Stomach smooth muscle (tissue), 2 donors: ENCODE measurements around the gene CAPN2.
"Not testable (repeated sequence)": the region's sequence is repeated elsewhere in the genome, so short reads cannot be mapped to it uniquely, and the experiment has no call there.

Source experiments
- H3K27ac ChIP-seq: one replicate; pipeline ENCODE4 v1.7.0; 2013; ENCODE audit warnings: mild to moderate bottlenecking, low read length, inconsistent platforms
- H3K27me3 ChIP-seq, 2 donors: one replicate each; pipeline ENCODE4 v1.7.0; 2013; ENCODE audit warnings: low read length in 2 of 2; ENCODE audit not compliant: insufficient read depth in 2 of 2, control insufficient read depth in 1 of 2
- H3K36me3 ChIP-seq, 2 donors: one replicate each; pipeline ENCODE4 v1.7.0; 2013; ENCODE audit warnings: low read length in 2 of 2; ENCODE audit not compliant: control insufficient read depth in 2 of 2, insufficient read depth in 2 of 2
- H3K4me1 ChIP-seq: one replicate; pipeline ENCODE4 v1.7.0; 2013; ENCODE audit warnings: low read length; ENCODE audit not compliant: control insufficient read depth, insufficient read depth
- H3K4me3 ChIP-seq, 2 donors: one replicate each; pipeline ENCODE4 v1.7.0; 2013; ENCODE audit warnings: low read length in 2 of 2
- H3K9ac ChIP-seq, 2 donors: one replicate each; pipeline ENCODE4 v1.7.0; 2013; ENCODE audit warnings: low read length in 2 of 2, mild to moderate bottlenecking in 1 of 2
- H3K9me3 ChIP-seq, 2 donors: one replicate each; pipeline ENCODE4 v1.7.0; 2013; ENCODE audit warnings: low read length in 2 of 2; ENCODE audit not compliant: control insufficient read depth in 2 of 2
- donor health status: healthy.
- donor health status: Pancreatic carcinoma.

CAPN2 gene

DNA sequence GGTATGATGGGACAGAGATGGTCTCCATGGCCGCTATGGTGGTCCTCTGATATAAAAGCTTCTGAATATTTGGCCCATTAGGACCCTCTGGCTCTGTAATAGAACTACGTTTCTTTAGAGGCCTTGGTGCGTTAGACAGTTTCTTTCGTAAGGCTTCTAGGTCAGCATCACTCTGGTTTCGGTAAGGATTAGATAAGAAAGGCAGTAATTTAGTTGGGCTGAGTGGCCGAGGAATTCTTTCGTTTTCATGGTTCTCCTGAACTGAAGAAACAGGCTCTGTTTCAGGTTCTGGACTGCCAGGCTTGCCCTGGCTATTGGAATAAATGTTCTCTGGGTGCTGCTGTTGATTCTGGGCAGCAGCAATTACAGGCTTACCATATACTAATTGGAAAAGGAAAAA, 83.9 kb downstream of the CAPN2 start:
- H3K4me1 ChIP-seq: no peaks in the 10 kb centered on the region
- no peak overlapping the region for H3K4me3 ChIP-seq
- no peak overlapping the region for H3K27ac ChIP-seq
- no peaks in the 10 kb centered on the region for H3K9me3 ChIP-seq
- no peaks in the 10 kb centered on the region for H3K27me3 ChIP-seq
- peaks cover 26 to 31% of the 10 kb centered on the region in 2 donors for H3K36me3 ChIP-seq
- H3K9ac ChIP-seq: no peak overlapping the region

DNA sequence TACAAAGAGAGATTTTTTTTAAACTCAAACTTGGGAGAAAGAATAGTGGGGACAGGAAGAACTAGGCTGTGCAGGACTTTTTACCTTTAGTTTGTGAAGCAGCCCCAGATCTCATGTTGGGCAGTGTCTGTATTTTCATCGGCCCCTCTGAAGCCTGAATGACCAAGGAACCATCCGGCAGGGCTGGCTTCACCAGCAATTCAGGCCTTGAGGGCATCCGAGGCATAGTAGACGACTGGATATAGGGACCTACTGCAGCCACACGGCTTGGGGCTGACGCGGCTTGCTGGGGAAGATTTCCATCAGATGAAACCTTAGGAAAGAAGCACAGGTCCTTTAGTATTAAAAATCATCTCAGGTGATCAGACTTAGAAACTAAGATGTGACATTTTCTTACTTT, 89.7 kb downstream of the CAPN2 start:
- Histone ChIP-seq H3K27me3 (no peaks in the 10 kb centered on the region), H3K4me3 (no peak overlapping the region), H3K9ac (no peak overlapping the region), H3K27ac (no peak overlapping the region), H3K36me3 (peaks cover 45 to 54% of the 10 kb centered on the region in 2 donors), H3K4me1 (no peaks in the 10 kb centered on the region), H3K9me3 (no peaks in the 10 kb centered on the region)

DNA sequence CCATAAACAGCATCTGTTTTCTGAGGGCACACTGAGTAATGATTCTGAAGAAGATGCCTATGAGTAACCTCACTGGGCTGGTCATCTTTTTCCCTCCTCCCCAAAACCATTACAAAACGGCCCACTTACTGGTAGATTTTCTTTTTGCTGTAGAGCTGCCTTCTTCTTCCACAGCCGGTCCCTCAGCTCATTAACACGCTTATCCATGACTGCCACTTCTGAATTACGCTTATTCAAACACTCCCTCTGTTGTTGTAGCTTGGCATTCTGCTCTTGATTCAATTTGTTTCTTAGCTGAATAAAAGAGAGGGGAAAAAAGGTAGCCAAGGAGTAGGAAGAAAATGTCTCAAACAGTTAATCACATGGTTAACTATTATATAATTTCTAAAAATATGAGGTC, 90.3 kb downstream of the CAPN2 start:
- Histone ChIP-seq H3K27ac (no peak overlapping the region), H3K4me1 (no peaks in the 10 kb centered on the region), H3K27me3 (no peaks in the 10 kb centered on the region), H3K4me3 (no peak overlapping the region), H3K9ac (no peak overlapping the region), H3K9me3 (no peaks in the 10 kb centered on the region), H3K36me3 (peaks cover 45 to 53% of the 10 kb centered on the region in 2 donors)

- H3K27me3 ChIP-seq: no peaks in the 10 kb centered on the region
- H3K36me3 ChIP-seq: peaks cover 39 to 47% of the 10 kb centered on the region in 2 donors
- H3K9ac ChIP-seq: no peak overlapping the region
- no peaks in the 10 kb centered on the region for H3K9me3 ChIP-seq
- H3K27ac ChIP-seq: no peak overlapping the region
- H3K4me3 ChIP-seq: no peak overlapping the region
- H3K4me1 ChIP-seq: no peaks in the 10 kb centered on the region
Observed at GRCh38 chr1:223803211-223803610, 90.9 kb downstream of the CAPN2 start.

DNA sequence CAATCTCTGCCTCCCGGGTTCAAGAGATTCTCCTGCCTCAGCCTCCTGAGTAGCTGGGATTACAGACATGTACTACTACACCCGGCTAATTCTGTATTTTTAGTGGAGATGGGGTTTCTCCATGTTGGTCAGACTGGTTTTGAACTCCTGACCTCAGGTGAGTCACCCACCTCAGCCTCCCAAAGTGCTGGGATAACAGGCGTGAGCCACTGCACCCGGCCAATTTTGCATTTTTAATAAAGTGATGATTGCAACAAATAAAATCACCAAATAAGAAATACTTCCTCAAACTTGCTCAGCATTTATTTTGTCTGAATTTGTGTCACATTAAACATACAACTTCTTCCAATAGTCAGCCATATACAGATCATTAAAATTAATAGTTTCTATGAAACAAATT, 97.6 kb downstream of the CAPN2 start:
- H3K36me3 ChIP-seq: peaks cover 9 to 21% of the 10 kb centered on the region in 2 donors
- not testable (repeated sequence) for H3K4me1 ChIP-seq, H3K27me3 ChIP-seq, H3K9me3 ChIP-seq, H3K9ac ChIP-seq, H3K4me3 ChIP-seq, H3K27ac ChIP-seq

DNA sequence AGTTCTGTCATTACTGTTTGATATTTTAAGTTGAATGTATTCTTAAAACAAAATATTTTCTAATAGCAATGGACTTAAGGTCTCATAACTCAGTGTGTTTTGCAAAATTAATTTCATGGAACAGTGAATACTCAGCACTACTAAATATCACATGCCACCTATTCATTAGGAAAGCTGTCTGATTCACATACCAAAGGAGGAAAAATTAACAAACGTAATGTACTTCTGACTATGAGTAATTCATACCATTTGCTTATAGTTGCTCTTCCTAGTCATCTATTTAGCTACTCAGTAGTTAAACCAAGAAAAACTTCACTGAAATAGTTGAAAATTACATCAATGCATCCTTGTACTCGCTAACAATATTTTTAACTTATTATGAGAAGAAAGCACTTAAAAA, 98.2 kb downstream of the CAPN2 start:
- H3K4me1 ChIP-seq: no peaks in the 10 kb centered on the region
- no peak overlapping the region for H3K9ac ChIP-seq
- H3K27me3 ChIP-seq: no peaks in the 10 kb centered on the region
- peaks cover 9 to 20% of the 10 kb centered on the region in 2 donors for H3K36me3 ChIP-seq
- no peak overlapping the region for H3K27ac ChIP-seq
- no peaks in the 10 kb centered on the region for H3K9me3 ChIP-seq
- H3K4me3 ChIP-seq: no peak overlapping the region

- H3K9me3 ChIP-seq: no peaks in the 10 kb centered on the region
- no peaks in the 10 kb centered on the region for H3K27me3 ChIP-seq
- no peak overlapping the region for H3K9ac ChIP-seq
- H3K27ac ChIP-seq: no peak overlapping the region
- no peak overlapping the region for H3K4me3 ChIP-seq
- peaks cover 8 to 13% of the 10 kb centered on the region in 2 donors for H3K36me3 ChIP-seq
- H3K4me1 ChIP-seq: no peaks in the 10 kb centered on the region
Observed at GRCh38 chr1:223811634-223812101, 99.3 kb downstream of the CAPN2 start.

- no peaks in the 10 kb centered on the region for H3K4me1 ChIP-seq
- no peak overlapping the region for H3K27ac ChIP-seq
- H3K27me3 ChIP-seq: no peaks in the 10 kb centered on the region
- H3K4me3 ChIP-seq: no peak overlapping the region
- peaks cover 6 to 13% of the 10 kb centered on the region in 2 donors for H3K36me3 ChIP-seq
- H3K9me3 ChIP-seq: no peaks in the 10 kb centered on the region
- H3K9ac ChIP-seq: no peak overlapping the region
Observed at GRCh38 chr1:223813645-223814044, 101.3 kb downstream of the CAPN2 start.

GRCh38 chr1:223815020-223815853, 102.9 kb downstream of the CAPN2 start:
- no peaks in the 10 kb centered on the region for H3K27me3 ChIP-seq
- H3K9ac ChIP-seq: no peak overlapping the region
- no peak overlapping the region for H3K4me3 ChIP-seq
- peaks cover 12 to 19% of the 10 kb centered on the region in 2 donors for H3K36me3 ChIP-seq
- H3K9me3 ChIP-seq: no peaks in the 10 kb centered on the region
- no peak overlapping the region for H3K27ac ChIP-seq
- H3K4me1 ChIP-seq: no peaks in the 10 kb centered on the region

DNA sequence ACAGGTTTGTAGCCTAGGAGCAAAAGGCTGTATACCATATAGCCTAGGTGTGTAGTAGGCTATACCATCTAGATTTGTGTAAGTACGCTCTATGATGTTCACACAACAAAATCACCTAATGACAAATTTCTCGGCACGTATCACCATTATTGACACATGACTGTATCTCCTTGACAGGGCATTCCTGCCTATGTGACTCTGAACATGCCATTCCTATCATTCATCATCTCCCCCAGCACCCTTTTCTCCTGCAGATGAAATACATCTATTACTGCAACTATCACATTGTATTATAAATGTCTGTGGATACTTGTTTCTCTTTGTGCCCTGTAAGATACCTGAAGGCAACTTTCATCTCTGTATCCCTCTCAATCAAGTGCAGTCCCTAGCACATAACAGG, 103.5 kb downstream of the CAPN2 start:
- Histone ChIP-seq H3K4me1 (no peaks in the 10 kb centered on the region), H3K4me3 (no peak overlapping the region), H3K9ac (no peak overlapping the region), H3K36me3 (peaks cover 17 to 22% of the 10 kb centered on the region in 2 donors), H3K9me3 (no peaks in the 10 kb centered on the region), H3K27me3 (no peaks in the 10 kb centered on the region), H3K27ac (no peak overlapping the region)

DNA sequence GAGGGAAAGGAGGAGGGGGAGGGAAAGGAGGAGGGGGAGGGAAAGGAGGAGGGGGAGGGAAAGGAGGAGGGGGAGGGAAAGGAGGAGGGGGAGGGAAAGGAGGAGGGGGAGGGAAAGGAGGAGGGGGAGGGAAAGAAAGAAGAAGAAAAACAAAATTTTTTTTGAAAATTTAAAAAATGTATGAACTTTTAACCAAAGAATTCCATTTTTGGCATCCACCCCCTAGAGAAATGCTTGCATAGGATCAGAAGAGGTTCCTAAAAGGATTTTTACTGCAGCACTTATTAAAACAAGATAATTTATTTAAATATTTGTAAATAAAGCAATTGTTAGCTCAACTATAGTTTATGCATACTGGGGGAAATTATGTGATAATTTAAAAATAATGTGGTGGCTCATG, 104.9 kb downstream of the CAPN2 start:
- not testable (repeated sequence) for H3K27me3 ChIP-seq, H3K9ac ChIP-seq, H3K4me3 ChIP-seq, H3K27ac ChIP-seq, H3K4me1 ChIP-seq, H3K9me3 ChIP-seq
- peaks cover 17 to 18% of the 10 kb centered on the region in 2 donors for H3K36me3 ChIP-seq
